HUES48 (cell line): ENCODE results near the gene KIF22.

Source experiments
- H3K27ac ChIP-seq: one replicate; pipeline ENCODE4 v1.7.0; 2013; ENCODE audit warnings: low read depth, low read length, inconsistent platforms
- H3K27me3 ChIP-seq: 2 replicates; pipeline ENCODE4 v1.6.1; 2013; ENCODE audit warnings: mild to moderate bottlenecking, low read length; ENCODE audit not compliant: control insufficient read depth, insufficient read depth
- H3K36me3 ChIP-seq: 2 replicates; pipeline ENCODE4 v1.6.1; 2013; ENCODE audit warnings: low read length; ENCODE audit not compliant: control insufficient read depth, insufficient read depth
- H3K4me1 ChIP-seq: 2 replicates; pipeline ENCODE4 v1.6.1; 2013; ENCODE audit warnings: mild to moderate bottlenecking, low read length; ENCODE audit not compliant: control insufficient read depth, insufficient read depth
- H3K4me3 ChIP-seq: 2 replicates; pipeline ENCODE4 v1.5.1; 2013; ENCODE audit warnings: mild to moderate bottlenecking, low read depth, low read length
- H3K9ac ChIP-seq: 2 replicates; pipeline ENCODE4 v1.6.1; 2013; ENCODE audit warnings: mild to moderate bottlenecking, low read depth, low read length, moderate library complexity
- H3K9me3 ChIP-seq: 2 replicates; pipeline ENCODE4 v1.6.1; 2013; ENCODE audit warnings: low read length; ENCODE audit not compliant: control insufficient read depth, insufficient read depth

Gene KIF22

GRCh38 chr16:29804455-29805231 lies 14.1 kb downstream of the KIF22 start:
- H3K36me3 ChIP-seq, result peaks cover 59% of the 10 kb centered on the region
- H3K9me3 ChIP-seq, result no peaks in the 10 kb centered on the region
- no peaks in the 10 kb centered on the region for H3K27me3 ChIP-seq
- peak overlapping the region; percentile 97 for H3K27ac ChIP-seq
- peak overlapping the region; percentile 76 for H3K9ac ChIP-seq
- peaks cover 24% of the 10 kb centered on the region for H3K4me1 ChIP-seq
- H3K4me3 ChIP-seq, result peak overlapping the region; percentile 72

GRCh38 chr16:29805232-29806098 lies 14.9 kb downstream of the KIF22 start:
- Histone ChIP-seq H3K27ac (peak overlapping the region; percentile 97), H3K4me1 (peaks cover 32% of the 10 kb centered on the region), H3K36me3 (peaks cover 61% of the 10 kb centered on the region), H3K27me3 (no peaks in the 10 kb centered on the region), H3K9me3 (no peaks in the 10 kb centered on the region), H3K9ac (peak overlapping the region; percentile 76), H3K4me3 (peak overlapping the region; percentile 72)

GRCh38 chr16:29806099-29806579 lies 15.6 kb downstream of the KIF22 start, which contains the start of gene MAZ:
Gene MAZ (plus strand): TSS chr16:29806529. CDS start chr16:29806702, 173 bp downstream.
- Histone ChIP-seq H3K27ac (peak within 1 kb of the TSS; percentile 97), H3K4me3 (peak within 1 kb of the TSS; percentile 76), H3K27me3 (no peaks in the 10 kb centered on the region), H3K9me3 (no peaks in the 10 kb centered on the region), H3K36me3 (peaks cover 57% of the 10 kb centered on the region), H3K9ac (peak within 1 kb of the TSS; percentile 57), H3K4me1 (peaks cover 37% of the 10 kb centered on the region)

GRCh38 chr16:29806641-29807425 lies 16.3 kb downstream of the KIF22 start:
- Histone ChIP-seq H3K27ac (peak overlapping the region; percentile 94), H3K27me3 (no peaks in the 10 kb centered on the region), H3K9me3 (no peaks in the 10 kb centered on the region), H3K4me3 (peak overlapping the region; percentile 76), H3K9ac (peak overlapping the region; percentile 57), H3K4me1 (peaks cover 37% of the 10 kb centered on the region), H3K36me3 (peaks cover 50% of the 10 kb centered on the region)

- peak overlapping the region; percentile 76 for H3K4me3 ChIP-seq
- H3K27me3 ChIP-seq, result no peaks in the 10 kb centered on the region
- peaks cover 38% of the 10 kb centered on the region for H3K4me1 ChIP-seq
- H3K9me3 ChIP-seq, result no peaks in the 10 kb centered on the region
- H3K9ac ChIP-seq, result peak overlapping the region; percentile 57
- peak overlapping the region; percentile 94 for H3K27ac ChIP-seq
- H3K36me3 ChIP-seq, result peaks cover 43% of the 10 kb centered on the region
Observed at GRCh38 chr16:29807426-29808218, 17.1 kb downstream of the KIF22 start.

DNA sequence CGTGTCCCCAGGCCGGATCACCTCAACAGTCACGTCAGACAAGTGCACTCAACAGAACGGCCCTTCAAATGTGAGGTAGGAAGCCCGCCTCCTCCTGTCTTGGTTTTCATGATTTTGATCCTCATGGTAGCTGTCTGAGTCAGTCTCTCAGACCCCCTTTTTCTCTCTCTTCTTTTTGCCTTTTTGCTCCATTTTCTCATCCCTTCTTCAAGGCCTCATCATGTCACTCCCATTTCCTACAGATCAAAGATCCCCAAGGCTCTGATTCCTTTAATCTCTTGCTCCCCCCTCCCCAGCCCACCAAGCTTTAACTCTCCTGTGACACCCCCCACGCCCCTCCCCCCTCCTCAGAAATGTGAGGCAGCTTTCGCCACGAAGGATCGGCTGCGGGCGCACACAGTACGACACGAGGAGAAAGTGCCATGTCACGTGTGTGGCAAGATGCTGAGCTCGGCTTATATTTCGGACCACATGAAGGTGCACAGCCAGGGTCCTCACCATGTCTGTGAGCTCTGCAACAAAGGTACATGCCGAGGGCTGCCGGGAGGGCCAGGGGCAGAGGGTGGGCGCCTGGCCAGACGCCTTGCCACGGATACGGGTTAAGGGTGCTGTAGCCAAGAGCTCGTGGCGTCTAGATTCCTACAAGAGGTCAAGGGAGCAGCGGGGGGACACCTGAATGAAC lies 17.8 kb downstream of the KIF22 start:
- H3K4me3 ChIP-seq, result peak overlapping the region; percentile 76

DNA sequence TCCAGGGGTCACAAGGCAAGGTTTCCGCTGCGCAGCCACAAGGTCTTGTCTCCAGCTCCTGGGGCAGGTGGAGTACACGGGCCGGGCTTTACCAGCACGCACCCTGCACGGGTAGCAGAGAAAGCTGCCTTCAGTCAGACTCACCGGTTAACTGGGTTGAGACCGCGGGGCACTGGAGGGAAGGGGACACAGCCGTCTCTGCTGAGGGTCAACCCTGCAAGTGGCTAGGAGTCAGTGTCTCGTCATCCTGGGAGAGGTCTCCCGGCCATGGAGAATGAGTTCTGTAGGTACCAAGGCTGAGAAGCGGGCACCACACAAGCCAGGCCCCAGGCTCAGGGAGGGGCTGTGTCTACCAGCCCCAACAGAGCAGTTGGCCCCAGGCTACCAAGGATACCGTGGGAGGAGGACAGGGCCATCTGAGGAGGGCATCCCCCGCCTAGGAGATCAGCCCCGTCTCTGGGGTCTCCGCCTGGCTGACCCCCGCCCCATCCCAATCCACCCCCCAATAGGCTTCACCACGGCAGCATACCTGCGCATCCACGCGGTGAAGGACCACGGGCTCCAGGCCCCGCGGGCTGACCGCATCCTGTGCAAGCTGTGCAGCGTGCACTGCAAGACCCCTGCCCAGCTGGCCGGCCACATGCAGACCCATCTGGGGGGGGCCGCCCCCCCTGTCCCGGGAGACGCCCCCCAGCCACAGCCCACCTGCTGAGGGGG lies 18.6 kb downstream of the KIF22 start:
- no peaks in the 10 kb centered on the region for H3K27me3 ChIP-seq
- peak overlapping the region; percentile 76 for H3K4me3 ChIP-seq
- H3K27ac ChIP-seq, result peak overlapping the region; percentile 73
- H3K4me1 ChIP-seq, result peaks cover 43% of the 10 kb centered on the region
- peaks cover 28% of the 10 kb centered on the region for H3K36me3 ChIP-seq
- no peaks in the 10 kb centered on the region for H3K9me3 ChIP-seq
- no peak overlapping the region for H3K9ac ChIP-seq

More for the DNA sequence above, 17.8 kb downstream of the KIF22 start:
- no peaks in the 10 kb centered on the region for H3K9me3 ChIP-seq
- H3K27me3 ChIP-seq, result no peaks in the 10 kb centered on the region
- no peak overlapping the region; the same call in 1 of the 2 replicates for H3K9ac ChIP-seq
- H3K27ac ChIP-seq, result peak overlapping the region; percentile 94
- H3K4me1 ChIP-seq, result peaks cover 44% of the 10 kb centered on the region
- H3K36me3 ChIP-seq, result peaks cover 35% of the 10 kb centered on the region

DNA sequence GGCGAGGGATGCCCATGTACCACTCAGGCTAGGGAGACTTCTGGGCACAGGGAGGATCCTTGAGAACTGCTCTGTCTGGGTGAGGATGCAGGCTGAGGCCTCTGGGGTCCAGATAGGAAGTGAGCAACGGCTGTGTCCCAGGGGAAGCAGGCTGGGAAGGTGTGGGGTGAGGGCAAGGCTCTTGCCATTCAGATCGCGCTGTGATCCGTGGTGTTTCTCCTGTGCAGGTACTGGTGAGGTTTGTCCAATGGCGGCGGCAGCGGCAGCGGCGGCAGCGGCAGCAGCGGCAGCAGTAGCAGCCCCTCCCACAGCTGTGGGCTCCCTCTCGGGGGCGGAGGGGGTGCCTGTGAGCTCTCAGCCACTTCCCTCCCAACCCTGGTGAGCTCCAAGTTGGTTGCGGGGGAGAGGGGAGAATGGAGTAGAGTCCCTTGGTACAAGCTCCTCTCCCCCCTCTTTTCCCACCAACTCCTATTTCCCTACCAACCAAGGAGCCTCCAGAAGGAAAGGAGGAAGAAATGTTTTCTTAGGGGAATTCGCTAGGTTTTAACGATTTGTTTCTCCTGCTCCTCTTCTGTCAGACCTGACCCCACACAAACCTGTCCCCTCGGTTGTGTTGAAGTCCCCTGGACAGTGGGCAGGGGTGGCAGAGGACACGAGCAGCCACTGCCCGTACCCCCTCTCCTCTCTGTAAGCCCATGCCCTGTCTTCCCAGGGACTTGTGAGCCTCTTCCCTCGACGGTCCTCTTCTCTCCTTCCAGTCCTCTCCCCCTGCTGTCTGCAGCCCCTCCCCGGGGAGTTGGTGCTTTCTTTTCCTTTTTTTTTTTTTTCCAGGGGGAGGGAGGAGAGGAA lies 19.5 kb downstream of the KIF22 start:
- peaks cover 24% of the 10 kb centered on the region for H3K36me3 ChIP-seq
- no peak overlapping the region for H3K9ac ChIP-seq

More for the DNA sequence above, 19.5 kb downstream of the KIF22 start:
- Histone ChIP-seq H3K27me3 (no peaks in the 10 kb centered on the region), H3K4me1 (peaks cover 47% of the 10 kb centered on the region), H3K9me3 (no peaks in the 10 kb centered on the region), H3K4me3 (peak overlapping the region; percentile 77; the same call in 1 of the 2 replicates), H3K27ac (peak overlapping the region; percentile 93)
